Inferior parietal cortex (tissue), 1 donor: ENCODE data around the gene GAB2.
A peak's percentile ranks its signal among the peaks of the same experiment; 100 is the strongest.
"Not testable (repeated sequence)": the region's sequence is repeated elsewhere in the genome, so short reads cannot be mapped to it uniquely, and the experiment has no call there.

Experiments used
- DNase-seq: peaks from one replicate; pipeline ENCODE4 v3.0.0-alpha.2; 2016; ENCODE audit errors: extremely low spot score

Gene GAB2

DNA sequence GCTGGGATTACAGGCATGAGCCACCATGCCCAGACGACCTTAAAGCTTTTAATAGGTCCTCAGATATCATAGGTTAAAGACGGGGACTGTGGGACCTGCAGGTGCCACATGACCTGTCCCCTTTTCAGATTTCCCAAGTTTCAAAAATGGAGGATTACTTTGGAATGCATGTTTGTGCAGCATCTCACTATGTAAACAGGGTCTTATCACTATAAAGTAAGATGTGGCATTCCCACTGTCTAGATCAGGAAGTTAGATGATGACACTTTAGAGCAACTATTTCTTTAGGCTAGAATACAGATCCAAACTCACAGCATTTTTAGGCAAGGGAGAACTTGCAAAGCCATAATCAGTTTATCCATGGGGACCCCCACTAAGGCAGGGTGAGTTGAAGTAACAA, 136.1 kb downstream of the GAB2 start:
- DNase-seq, result no peak

DNA sequence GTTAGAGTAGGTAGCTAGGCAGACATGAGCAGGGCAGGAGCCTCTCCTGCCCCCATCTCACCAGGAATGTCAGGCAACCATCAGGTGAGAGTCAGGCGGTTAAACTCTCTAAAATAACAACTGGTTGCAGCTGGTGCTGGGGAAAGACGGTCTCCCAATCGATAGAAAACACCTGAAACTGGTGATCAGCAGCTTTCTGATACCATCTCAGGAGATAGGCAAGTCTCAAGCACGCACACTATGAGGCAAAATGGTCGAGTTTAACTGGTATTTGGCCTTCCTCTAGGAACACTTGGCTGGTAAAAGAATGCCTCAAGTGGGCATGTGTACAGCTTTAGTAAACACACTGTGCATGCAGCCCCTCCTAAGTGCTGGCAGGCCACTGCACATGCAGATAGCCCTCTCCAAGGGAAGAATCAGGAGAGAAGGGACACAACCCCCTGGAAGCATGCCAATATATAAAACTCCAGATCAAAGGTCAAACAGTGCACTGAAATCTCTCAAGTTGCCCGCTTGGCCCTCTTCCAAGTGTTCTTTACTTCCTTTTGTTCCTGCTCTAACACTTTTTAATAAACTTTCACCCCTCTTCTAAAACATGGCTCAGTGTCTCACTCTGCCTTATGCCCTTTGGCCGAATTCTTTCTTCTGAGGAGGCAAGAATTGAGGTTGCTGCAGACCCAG, 140.2 kb downstream of the GAB2 start:
- no peak for DNase-seq

DNA sequence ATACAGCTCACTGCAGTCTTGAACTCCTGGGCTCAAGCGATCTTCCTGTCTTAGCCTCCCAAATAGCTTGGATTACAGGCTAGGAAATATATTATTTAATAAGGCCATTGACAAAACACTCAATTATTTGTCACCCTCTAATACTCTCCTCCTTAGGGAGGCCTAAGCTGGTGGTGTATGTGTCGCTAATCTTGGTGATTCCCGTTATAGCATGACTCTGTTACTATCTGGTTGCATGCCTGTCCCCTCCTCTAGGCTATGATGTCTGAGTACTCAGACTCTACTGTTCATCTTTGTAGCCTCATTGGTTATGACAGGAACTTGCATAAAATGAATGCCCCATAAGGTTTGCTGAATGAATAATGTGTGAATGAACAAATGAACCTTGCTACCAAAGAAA, 141.3 kb downstream of the GAB2 start:
- no peak for DNase-seq

DNA sequence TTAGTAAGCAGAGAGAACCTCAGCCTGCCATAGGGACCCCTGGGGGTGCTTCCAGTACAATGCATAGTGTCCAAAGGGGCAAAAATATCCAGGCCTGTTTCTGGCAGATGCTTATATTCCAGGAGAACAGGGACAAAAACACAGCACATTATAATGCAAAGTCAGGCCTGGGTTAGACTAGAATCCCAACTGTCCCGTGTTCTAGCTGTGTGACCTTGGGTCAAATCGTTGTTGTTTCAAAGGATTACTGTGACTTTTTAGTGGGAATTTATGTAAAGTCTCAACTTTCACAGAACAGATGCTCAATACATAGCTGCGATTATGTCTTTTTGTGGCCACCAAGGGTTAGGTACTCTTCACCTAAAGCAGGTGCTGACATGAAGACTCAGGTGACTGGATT, 142.9 kb downstream of the GAB2 start:
- DNase-seq, result no peak

DNA sequence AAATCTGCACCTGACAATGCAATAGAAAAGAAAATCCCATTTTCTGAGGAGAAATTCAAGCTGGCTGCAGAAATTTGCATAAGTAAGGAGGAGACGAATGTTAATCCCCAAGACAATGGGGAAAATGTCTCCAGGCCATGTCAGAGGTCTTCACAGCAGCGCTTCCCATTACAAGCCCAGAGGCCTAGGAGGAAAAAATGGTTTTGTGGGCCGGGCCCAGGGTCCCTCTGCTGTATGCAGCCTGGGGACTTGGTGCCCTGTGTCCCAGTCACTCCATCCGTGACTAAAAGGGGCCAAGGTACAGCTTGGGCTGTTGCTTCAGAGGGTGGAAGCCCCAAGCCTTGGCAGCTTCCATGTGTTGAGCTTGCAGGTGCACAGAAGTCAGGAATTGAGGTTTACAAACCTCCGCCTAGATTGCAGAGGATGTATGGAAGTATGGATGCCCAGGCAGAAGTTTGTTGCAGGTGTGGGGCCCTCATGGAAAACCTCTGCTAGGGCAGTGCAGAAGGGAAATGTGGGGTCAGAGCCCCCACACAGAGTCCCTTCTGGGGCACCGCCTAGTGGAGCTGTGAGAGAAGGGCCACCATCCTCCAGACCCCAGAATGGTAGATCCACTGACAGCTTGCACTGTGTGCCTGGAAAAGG, 144.9 kb downstream of the GAB2 start:
- DNase-seq, result not testable (repeated sequence)

DNA sequence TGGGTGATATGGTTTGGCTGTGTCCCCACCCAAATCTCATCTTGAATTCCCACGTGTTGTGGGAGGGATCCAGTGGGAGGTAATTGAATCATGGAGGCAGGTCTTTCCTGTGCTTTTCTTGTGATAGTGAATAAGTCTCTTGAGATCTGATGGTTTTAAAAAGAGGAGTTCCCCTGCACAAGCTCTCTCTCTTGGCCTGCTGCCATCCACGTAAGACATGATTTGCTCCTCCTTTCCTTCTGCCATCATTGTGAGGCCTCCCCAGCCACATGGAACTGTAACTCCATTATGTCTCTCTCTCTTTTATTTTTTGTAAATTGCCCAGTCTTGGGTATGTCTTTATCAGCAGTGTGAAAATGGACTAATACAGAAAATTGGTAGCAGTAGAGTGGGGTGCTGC, 145.8 kb downstream of the GAB2 start:
- not testable (repeated sequence) for DNase-seq

DNA sequence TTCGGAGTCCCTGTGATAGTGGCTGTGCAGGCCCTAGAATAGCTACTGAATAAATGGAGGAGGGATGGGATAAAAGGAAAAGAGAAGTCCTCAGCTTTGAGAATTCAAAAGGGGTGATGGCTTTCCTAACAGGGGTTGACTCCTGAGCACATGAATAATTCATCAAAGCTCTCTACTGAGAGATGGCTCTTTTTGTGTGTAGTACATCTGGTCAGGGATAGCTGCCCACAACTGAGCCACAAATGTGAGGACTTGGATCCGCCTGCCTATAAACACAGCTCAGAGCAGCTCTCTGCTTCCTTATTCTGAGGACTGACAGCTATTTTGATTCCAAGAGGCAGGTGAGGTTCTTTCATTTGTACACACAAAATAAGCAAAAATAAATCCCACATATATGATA, 146.6 kb downstream of the GAB2 start:
- DNase-seq, result peak; percentile 53

DNA sequence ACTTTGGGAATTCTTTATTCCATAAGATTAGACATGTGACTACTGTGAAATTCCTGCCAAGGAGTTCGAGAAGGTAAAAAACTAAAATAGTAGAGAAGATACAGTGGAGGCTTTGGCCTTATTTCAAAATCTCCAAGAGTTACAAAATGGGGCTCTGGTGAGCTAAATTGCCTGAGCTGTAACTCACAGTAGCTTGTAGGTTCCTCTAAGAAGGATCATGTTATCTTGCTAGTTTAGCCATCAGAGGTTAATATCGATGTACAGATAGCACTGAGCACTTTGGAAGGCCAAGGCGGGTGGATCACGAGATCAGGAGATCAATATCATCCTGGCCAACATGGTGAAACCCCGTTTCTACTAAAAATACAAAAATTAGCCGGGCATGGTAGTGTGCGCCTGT, 147.8 kb downstream of the GAB2 start:
- DNase-seq, result no peak

DNA sequence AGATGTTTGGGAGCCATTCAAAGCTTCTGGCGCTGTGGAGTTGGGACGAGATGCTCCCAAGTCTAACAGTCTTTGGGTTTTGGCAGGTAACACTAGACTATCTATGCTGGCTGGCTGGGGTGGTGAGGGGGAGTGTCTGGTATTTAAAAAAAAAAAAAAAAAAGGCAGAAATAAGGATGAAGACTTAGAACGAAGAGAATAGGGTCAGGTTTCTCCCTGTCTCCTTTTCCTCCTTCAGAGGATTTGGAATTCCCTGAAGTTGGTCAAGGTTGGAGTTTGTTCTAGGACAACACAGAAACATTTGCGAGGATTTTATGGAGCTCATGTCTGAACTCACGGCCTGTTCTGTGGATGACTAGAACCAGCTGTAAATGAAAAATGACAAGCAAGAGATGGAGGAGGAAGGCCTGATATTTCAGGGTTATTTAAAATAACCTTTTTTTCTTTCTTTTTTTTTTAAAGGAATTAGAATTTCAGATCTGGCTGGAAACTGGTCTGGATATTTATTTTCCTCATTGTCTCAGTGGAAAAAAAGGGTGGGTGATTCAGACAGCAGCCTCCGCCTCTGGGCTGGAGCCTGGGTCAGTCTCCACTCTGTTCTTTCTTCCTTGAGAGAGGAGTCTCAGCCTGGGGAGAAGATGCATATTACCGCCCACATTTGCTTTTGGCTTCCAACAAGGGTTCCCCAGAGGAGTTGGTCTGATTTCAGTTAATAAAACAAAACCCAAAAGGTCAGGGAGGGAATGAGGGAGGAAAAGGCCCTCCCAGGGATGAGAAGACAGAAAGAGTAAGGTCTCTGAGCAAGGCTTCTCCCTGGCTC, 148.8 kb downstream of the GAB2 start:
- no peak for DNase-seq

DNA sequence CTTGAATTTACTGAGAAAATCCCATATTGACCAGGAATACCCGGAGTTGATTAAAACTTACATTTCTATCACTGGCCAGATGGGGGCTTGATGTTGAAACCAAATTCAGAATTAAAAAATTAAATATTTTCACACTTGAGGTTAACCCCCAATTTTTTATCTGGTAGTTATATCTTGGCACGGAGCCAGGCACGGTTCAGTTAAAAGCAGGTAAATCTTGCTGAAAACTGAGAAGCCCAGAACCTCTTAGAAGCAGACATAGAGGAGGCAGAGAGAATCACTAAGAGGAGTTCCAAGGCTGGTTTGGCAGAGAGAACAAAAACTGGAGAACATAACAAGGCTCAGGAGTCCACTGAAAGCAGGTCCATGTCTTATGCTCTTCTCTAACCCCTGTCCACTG, 151.2 kb downstream of the GAB2 start:
- DNase-seq, result no peak

DNA sequence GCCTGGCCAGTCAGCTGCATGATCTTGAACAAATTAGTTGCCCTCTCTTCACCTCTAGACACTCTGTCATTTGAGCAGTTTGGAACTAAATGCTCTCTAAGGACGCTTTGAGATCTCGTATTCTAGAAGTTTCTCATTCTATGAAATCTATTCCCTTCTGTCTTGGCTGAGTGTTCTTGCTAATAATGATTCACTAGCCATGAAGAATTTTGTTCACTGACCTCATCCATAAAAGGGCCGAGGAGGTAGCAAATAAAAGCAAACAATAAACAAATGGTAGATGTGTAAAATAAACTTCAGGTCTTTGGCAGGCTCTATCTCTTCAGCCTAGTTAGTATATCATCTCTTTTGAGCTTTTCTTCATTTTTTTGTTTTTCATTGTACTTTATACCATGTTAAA, 152.3 kb downstream of the GAB2 start:
- DNase-seq, result no peak

DNA sequence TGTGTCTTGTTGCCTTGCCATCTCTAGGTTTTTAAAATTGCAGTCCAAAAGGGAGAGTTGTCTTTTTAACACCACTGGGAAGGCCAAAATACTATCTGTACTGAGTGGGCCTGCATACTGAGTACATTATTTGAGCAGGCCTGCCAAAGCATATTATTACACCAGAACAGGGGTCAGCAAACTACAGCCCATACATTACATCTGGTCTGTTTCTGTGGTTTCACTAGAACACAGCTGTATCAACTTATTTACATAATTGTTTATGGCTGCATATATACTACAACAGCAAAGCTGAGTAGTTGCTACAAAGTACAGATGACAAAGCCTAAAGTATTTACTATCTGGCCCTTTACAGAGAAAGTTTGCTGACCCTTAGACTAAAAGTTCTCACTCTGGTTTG, 154.9 kb downstream of the GAB2 start:
- no peak for DNase-seq

DNA sequence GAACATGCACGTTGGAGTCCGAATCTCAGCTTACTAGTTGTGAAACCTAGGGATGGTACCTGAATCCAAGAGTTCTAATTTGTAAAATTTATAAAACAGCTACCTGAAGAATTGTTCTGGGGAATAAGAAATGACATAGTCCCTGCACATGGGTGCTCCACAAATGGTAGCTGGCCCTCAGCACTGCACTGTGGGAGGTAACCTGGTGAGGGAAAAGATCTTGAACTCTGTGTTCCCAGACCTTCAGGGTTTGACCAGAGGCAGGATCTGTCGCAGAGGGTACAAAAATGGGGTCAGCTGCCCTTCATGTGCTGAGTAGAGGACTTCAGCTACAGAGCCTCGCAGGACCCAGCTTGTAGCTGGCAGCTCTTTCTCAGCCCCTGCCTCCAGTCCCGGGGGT, 155.4 kb downstream of the GAB2 start:
- DNase-seq, result no peak

DNA sequence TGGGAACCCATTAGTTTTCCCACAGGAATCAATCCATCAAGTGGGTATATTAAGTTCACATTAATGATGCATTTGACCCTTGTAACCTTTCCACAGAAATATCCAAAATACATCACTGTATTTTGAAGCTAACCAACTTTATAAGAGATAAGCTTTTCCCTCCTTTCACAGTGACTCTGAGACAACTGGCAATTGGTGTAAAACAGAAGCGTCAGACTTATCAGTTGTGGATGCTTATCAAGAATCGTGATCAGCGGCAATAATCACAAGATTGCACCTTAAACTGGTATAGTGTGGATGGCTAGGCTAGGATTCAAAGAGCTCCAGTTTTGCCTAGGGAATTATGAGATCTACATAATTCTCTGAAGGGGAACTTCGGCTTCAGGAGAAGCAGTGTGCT, 155.8 kb downstream of the GAB2 start:
- no peak for DNase-seq

DNA sequence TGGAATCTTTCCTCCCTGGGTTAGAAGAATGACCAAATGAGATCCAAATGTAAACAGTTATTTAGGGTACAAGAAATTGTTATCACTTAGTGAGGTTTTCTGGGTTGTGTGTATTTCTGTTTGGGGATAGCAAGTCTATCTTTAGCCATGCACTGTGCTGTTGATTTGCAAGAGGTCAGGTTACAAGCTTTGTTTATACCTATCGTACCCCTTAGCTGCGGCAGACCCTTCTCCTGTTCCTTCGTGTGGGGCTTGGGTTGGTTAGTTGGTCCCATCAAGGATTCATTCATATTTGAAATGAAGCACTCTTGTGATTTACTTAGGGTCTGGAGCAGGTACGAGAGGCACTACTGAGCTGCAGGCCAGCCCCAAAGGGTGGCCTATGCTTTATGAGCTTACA, 156.3 kb downstream of the GAB2 start:
- no peak for DNase-seq

DNA sequence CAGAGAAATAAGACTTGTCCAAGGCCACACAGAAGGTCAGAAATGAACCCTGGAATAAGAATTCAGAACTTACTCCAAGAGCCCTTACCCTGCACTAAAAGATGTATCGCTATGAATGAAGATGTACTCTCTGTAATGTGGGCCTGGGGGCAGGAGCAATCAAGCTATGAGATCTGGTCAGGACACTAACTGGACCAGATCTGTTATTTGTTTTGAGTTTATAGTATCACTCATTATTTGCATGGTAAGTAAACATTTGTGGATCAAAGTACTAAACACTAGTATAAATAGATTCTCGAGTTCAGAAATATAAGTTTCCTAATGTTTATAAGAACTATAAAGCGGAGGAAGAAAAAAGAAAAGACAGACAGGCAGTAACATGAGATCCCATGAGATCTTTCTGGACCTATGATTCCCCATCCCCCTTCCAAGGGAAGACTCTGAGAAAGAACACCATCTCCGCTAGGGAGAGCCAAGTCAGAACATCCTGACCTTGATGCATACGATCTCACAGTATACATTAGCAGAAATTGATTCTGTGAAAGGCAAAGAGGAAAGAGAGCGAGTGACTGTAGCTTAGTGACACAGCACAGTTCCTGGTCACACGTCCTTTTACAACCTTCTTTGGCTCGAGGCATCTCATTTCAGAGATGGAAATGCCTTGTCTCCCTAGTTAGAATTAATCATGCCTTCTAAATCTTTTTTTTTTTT, 157.7 kb downstream of the GAB2 start:
- DNase-seq, result no peak

DNA sequence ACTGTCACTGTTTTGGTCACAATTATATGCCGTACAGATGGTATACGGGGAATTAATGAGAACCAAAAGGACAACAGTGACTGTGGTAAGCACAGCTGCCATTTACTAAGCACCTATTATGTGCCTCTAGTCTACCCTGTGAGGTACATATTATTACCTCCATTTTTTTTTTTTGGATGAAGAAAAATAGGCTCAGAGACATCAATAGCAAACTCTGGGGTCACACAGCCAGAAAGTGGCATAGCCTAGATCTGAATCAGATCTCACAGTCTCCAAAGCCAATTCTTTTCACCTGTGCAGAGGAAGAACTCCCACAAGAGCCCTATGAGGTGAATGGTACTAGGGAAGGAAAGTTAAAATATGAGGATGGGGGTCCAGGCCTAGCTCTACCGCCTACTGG, 160.0 kb downstream of the GAB2 start:
- DNase-seq, result no peak

DNA sequence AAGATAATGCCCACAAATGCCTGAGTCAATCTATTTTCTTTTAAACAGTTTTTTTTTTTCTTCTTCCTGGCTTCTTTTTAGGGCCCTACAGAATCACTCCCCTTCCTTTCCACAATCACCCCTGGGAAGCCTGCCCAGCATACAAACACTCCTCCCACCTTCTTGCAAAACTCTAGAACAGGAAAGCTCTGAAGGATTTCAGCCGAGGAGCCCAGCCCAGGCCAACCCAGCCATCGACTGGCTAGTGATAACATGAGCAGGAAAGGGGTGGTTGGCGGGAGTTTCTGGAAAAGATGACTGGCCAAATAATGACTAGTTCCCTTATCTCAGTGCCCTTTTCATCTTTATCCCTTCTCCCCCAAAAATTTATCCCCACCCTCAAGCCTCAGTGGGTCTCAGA, 160.7 kb downstream of the GAB2 start:
- no peak for DNase-seq

DNA sequence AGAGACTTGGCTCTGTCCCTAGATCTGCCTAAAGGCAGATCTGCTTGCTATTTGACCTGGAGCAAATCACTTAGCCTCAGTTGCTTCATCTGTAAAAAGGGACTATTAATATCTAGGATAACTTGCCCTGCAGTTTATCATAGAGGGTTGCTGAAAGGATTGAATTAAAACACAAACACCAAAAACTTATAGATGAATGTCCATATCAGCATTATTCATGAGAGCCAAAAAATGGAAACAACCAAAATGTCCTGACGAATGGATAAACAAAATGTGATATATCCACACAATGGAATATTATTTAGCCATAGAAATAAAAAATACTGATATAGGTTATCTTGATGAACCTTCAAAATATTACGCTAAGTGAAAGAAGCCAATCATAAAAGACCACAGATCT, 161.7 kb downstream of the GAB2 start:
- DNase-seq, result no peak

DNA sequence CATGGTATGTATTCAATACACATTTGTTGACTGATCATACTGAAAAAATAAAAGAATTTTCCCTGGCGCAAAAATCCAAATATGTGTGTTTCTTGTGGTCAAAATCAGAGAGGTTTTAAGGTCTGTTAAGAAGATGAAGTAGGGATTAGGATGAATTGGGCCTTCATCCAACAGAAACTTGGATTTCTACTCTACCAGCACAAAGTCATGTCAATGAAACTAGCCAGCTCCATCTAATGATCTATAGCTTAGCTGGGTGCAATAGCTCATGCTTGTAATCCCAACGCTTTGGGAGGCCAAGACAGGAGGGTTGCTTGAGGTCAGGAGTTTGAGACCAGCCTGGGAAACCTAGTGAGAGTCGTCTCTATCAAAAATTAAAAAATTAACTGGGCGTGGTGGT, 163.4 kb downstream of the GAB2 start:
- no peak for DNase-seq

DNA sequence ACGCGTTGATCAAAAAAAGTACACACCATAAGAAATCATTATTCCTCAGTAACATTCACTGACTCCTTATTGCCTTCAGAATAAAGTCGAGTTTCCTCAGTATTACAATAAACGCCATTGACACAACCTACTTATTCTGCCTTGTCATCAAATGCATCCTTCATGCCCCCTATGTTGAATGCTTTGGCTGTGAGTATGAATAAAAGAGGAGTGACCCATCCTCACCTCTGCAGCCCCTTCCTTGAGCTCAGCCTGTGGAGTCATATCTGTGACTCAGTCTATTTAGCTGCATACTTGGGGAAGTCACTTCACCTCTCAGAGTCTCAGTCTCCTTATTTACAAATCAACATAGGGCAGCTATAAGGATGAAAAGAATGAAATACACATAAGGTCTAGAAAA, 163.8 kb downstream of the GAB2 start:
- DNase-seq, result no peak

DNA sequence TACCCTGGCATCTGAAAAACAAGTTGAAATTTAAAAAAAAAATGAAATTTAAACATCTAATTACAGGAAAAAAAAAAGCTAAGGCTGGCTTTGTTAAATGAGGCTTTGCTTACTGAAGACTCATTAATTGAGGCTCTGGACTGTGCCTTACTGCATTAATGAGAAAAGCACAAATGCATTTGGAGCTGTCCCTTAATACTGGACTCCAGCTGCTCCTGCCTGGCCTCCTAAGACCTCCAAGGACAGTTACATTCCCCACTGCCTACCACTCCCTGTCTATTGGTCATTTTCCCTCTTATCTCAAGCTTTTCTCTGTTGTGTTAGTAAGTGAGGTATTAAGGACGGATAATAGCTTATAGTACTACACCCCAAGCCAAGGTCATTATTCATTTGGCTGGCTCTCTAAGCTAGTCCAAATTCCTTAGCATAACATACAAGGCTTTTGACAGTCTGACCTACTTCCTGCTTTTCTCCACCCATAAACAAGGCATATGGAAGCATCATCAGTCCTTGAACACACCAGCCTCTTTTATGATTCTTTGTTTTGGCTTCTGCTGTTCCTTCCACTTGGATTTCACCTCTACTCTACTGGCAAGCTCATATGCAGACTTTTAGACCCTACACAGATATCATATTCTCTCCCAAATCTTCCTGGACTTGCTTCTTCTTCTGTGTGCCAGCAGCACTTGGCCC, 166.4 kb downstream of the GAB2 start:
- DNase-seq, result no peak
